DLD1 (cell line): ENCODE data around the gene PTPN20.

Experiments
- in situ Hi-C: cut with HindIII; loops from 2 replicates; pipeline ENCODE4 v1.10.0; 2017; ENCODE audit warnings: low sequenced_read_pairs

Gene PTPN20

DNA sequence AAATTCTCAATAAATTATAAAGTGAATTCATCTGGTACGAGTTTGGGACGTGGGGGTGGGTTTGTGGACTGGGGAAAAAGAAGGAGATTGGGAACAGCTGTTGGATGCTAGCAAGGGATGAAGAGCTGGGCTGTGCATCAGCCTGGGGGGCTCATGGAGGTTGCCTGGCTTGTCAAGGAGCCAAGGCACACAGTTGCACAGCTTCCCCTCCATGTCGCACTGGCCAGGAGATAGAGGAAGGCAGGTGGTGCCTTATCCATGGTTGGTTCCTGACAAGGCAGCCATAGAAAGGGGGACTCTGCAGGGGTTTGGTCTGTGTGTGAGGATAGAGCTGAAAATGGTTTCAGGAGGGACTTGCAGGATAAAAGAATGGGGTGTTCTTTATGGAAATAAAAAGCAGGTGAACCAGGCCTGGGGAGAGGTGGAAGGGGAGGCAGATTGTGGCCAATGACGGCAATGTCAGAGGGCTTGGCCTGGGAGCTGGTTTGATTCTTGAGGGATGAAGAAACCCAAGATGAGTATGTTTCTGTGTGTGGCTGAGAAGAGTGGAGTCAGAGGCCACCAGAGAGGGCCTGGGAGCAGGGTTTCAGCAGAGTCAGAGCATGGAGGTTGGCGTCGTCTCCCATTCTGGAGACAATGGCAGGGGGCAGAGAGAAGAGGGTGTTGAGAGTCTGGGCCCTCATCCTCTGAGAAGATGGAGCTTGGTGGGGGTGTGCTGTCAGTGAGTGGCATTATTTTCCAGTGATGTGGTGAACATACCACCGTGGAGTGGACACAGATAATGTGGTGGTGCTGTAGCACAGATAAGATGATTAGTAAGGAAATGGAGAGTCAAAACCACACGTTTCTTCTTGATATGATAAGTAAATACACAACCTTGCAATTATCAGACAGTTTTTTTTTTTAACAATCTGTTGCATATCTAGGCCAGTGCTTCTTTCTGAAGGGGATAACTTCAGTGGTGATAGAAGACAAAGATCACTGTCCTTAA lies 108.2 kb downstream of the PTPN20 start:
- in situ Hi-C loops, result no loop called here

DNA sequence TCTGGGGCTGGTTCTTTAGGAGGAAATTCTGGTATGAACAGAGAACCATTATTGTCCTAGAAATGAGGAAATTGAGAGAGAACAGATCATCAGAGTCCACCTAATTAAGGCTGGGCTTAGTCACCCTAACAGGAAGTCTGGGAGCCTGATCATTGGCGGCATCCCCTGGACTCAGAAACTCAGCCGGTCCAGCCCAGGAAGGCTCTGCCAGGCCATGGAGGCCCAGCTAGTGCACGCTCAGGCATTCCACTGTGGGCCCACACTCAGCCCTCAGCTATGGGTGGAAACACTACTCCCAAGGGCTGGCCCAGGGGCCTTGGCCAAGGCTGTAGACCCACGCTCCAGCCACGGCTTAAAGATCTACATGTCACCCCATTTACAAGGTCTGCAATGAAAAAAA lies 109.2 kb downstream of the PTPN20 start:
- in situ Hi-C loops, result no loop called here

DNA sequence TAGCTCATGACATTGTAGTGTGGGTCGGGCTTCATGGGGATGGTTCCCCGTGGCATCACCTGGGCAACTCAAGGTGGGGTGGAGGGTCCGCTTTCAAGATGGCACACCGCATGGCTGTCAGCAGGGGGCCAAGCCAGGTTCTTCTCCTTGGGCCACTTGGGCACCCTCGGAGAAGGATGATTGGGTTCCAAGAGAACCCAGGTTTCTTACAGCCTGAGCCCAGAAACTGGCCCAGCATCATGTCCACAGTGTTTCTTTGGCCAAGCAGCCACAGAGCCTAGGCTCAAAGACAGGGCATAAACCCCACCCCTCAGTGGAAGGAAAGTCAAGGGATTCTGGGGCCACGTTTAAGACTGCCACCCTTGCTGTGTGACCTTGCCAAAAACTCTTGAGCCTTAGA lies 110.6 kb downstream of the PTPN20 start:
- in situ Hi-C loops, result no loop called here

GRCh38 chr10:47022311-47023131 lies 111.3 kb downstream of the PTPN20 start:
- in situ Hi-C loops, result no loop called here

GRCh38 chr10:47023237-47024045 lies 112.2 kb downstream of the PTPN20 start:
- in situ Hi-C loops, result no loop called here

- in situ Hi-C loops, result no loop called here
These were observed 112.8 kb downstream of the PTPN20 start for GRCh38 chr10:47024046-47024322.

GRCh38 chr10:47024399-47025252 lies 113.4 kb downstream of the PTPN20 start:
- in situ Hi-C loops, result loop anchor here (25.0 kb wide), 3 partner anchors 213 to 487 kb away; partner anchors contain the start of genes GDF10 and GDF2

GRCh38 chr10:47025253-47025539 lies 114.0 kb downstream of the PTPN20 start:
- in situ Hi-C loops, result loop anchor here (25.0 kb wide), 3 partner anchors 212 to 488 kb away; partner anchors contain the start of genes GDF10 and GDF2

- in situ Hi-C loops, result loop anchor here (25.0 kb wide), 3 partner anchors 212 to 488 kb away; partner anchors contain the start of genes GDF10 and GDF2
These were observed 114.5 kb downstream of the PTPN20 start for GRCh38 chr10:47025540-47026300.

GRCh38 chr10:47026301-47027107 lies 115.3 kb downstream of the PTPN20 start:
- in situ Hi-C loops, result loop anchor here (25.0 kb wide), 3 partner anchors 211 to 489 kb away; partner anchors contain the start of genes GDF10 and GDF2

DNA sequence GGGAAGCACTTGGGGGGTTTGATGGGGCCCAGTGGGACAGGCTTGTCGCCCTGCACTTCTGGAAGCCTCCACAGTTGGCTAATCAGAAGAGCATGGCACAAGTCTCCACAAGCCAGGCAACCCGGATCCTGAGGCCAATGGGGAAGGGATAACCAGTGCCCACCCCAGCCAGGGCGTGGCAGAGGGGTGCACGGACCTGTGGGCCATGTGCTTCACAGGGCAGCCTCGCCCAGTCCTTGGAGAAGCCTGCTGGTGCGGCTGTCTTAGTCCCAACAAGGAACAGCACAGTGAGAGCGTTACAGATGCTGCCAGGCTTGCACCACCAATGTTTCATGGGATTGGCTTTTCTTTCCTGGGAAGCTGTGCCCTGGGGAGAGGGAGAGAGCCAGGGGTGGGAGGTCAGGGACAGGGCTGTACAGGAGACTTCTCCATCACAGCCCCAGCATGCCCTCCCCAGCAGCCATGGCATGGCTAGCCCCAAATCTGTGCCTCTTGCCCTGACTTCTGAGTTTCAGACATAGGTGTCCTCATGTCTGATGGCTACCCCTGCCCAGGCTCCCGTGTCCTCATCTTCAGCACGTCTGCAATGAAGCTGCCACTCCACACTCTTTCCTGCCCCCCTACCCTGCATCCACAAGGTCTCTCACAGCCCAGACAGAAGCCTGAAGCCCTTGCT lies 116.0 kb downstream of the PTPN20 start:
- in situ Hi-C loops, result loop anchor here (25.0 kb wide), 3 partner anchors 210 to 490 kb away; partner anchors contain the start of genes GDF10 and GDF2

GRCh38 chr10:47027784-47028260 lies 116.6 kb downstream of the PTPN20 start:
- in situ Hi-C loops, result loop anchor here (25.0 kb wide), 3 partner anchors 209 to 491 kb away; partner anchors contain the start of genes GDF10 and GDF2

- in situ Hi-C loops, result loop anchor here (25.0 kb wide), 3 partner anchors 209 to 491 kb away; partner anchors contain the start of genes GDF10 and GDF2
These were observed 117.2 kb downstream of the PTPN20 start for GRCh38 chr10:47028466-47028865.

DNA sequence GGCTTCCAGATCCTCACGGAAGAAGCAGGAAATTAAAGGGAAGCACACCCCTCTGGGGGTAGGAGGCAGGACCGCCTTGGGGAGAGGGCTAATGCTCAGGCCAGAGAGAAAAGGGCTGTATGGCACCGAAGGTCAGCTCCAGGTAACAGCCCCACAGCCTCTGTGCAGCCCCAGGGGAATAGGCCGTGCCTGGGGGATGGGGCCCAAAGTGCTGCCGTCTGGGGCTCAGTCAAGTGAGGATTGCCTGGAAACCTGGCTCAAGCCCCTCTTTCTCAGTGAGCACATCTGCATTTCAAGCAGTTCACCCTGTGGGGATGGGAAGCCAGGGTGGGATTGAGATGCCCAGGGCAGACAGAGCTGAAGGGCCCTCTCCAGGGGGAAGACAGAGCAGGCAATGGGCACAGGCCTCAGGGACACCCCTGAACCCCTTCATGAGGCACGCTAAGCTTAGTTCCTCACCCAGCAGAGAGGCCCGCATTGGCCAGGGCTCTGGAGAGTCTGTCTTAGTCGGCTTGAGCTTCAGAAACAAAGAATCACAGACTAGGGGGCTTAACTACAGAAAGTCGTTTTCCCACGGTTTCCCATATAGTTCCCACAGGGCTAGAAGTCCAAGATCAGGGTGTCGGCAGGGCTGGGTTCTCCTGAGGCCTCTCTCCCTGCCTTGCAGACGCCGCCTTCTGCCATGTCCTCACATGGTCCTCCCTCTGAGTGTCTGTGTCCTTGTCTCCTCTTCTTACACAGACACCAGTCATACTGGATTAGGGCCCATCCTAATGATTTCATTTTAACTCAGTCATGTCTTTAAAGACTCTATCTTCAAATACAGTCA lies 118.2 kb downstream of the PTPN20 start:
- in situ Hi-C loops, result loop anchor here (25.0 kb wide), 3 partner anchors 208 to 492 kb away; partner anchors contain the start of genes GDF10 and GDF2

DNA sequence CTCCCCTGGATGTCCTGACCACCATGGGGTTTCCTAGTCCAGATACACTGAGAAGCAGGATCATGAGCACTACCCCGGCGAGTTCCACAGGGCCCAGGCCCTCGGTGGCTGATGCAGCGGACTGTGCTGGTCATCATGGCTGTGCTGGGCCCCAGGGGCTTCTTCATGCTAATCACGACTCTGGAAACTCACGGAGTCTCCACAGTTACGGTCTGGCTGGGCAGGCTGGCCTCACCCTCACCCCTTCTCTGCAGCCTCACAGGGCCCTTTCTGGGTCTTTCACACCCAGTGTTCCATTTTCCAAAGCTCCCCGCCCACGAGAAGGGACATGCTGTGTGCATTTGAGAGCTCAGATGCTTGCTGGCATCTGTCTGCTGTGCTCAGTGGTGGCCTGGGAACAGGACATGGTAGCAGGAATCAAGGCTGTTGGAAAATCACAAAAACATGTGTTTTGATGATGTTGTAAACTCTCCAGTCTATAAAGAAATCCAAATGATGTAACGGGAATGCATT lies 119.0 kb downstream of the PTPN20 start:
- in situ Hi-C loops, result loop anchor here (25.0 kb wide), 3 partner anchors 207 to 493 kb away; partner anchors contain the start of genes GDF10 and GDF2
